SH-SY5Y (cell line): Measurements from ENCODE around the gene DLG4.

Source experiments
- GATA2 ChIP-seq: IDR thresholded peaks from 2 replicates; pipeline ENCODE4 v1.6.1; 2011; ENCODE audit warnings: mild to moderate bottlenecking, low read depth, low read length
- GATA3 ChIP-seq: IDR thresholded peaks from 2 replicates; pipeline ENCODE4 v1.6.1; 2011; ENCODE audit warnings: low read depth, mild to moderate bottlenecking, low read length, moderate library complexity

DLG4 gene

GRCh38 chr17:7217113-7217987 is 2.3 kb downstream of the DLG4 start:
- TF ChIP-seq GATA2 = no peak
- TF ChIP-seq GATA3 = no peak

DNA sequence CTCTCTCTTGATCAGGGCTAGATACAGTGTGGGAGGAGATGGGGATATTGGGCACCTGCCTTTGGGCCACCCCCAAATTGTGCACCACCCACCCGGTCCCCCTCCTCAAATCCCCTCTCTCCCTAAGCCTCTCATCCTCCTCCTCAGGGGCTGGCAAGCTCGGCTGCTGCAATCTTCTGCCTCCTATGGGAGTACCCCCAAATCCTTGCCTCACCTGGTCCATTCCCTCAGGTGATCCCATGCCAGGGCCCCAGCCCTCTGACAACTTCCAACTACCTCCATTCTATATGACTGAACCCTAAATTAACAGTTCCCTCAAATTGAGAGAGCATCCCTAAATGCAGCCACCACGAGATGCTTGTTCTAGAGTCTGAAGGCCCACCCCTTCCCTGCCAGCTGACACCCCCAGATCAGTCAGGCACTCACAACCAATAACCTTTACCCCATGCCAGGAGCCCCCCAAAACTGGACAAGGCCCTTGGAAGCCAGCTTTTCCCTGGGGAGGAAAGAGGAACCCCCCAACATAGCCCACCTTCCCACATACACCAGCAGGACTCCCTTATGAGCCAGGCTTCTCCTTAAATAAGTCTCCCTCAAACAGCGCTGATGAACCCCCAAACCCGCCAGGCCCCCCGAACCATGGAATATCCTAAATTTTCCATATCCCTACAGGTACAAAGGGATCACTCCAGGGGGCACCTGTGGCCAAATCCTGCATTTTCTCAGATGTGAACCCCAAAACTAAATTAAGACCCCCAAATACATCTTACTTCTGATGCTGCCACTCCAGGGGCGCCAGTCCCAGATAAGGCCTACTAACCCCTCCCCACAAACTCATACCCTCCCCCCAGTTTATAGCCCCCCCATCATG is 3.2 kb downstream of the DLG4 start:
- TF ChIP-seq GATA3 (no peak), GATA2 (no peak)

GRCh38 chr17:7215652-7216180 is 3.9 kb downstream of the DLG4 start:
- no peak for TF ChIP-seq GATA3
- no peak for TF ChIP-seq GATA2

GRCh38 chr17:7215136-7215638 is 4.4 kb downstream of the DLG4 start:
- TF ChIP-seq GATA3 (no peak), GATA2 (no peak)

DNA sequence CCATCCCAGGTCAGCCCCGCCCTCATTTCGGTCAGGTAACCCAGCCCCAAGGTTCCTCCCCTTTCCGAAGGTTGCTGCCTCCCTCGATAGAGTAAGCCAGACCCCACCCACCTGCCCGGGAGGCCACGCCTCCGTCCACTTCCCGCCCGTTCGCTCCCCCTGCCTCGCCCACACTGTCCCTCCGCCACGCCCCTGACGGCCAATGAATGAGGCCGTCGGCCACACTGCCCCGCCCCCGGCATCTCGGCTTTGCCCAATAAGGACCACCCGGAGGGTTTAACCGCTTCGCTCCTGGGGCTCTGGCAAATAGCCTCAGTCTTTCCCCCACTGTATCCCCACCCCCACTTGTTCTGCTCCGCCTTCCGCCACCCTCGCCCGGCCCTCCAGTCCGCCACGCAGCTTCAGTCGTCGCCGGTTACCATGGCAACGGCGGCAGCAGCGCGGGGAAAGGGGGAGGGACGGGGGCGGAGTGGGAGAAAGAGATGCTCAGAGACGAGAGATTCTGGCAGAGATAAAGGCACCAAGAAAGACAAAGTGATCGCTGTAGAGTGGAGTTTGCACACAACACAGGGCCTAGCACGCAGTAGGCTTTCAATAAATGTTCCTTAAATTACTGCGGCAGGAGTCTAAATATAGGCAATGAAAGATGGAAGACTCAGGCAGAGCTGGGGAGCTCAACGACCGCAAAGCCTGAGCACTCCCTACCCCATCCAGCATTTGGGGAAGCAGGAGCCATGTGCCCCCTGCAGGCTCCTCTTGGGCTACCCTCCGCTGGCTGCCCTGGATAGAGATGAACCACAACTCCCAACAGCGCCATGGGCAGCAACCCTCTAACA is 5.1 kb downstream of the DLG4 start:
- TF ChIP-seq GATA2 = peak; percentile 91
- TF ChIP-seq GATA3 = no peak

DNA sequence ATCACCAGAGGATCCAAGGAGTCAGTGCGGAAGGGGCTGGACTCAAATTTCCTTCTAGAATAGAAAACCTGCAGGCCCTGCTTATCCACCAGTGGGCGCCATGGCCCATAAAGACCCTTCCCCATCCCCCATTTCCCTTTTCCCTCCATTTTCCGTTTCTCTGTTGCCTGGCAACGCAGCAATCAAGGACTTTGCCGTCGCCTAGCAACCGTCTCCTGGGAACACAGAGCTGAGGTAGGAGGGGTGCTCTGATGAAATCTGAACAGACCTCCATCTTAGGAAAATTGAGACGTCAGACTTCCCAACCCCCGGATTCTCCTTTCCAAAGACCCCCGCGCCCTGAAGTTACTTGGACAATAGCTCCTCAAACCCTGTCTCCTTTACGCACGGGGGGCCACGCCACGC is 5.7 kb downstream of the DLG4 start:
- TF ChIP-seq GATA2 = peak; percentile 28; the same call in 1 of the 2 replicates
- no peak for TF ChIP-seq GATA3

DNA sequence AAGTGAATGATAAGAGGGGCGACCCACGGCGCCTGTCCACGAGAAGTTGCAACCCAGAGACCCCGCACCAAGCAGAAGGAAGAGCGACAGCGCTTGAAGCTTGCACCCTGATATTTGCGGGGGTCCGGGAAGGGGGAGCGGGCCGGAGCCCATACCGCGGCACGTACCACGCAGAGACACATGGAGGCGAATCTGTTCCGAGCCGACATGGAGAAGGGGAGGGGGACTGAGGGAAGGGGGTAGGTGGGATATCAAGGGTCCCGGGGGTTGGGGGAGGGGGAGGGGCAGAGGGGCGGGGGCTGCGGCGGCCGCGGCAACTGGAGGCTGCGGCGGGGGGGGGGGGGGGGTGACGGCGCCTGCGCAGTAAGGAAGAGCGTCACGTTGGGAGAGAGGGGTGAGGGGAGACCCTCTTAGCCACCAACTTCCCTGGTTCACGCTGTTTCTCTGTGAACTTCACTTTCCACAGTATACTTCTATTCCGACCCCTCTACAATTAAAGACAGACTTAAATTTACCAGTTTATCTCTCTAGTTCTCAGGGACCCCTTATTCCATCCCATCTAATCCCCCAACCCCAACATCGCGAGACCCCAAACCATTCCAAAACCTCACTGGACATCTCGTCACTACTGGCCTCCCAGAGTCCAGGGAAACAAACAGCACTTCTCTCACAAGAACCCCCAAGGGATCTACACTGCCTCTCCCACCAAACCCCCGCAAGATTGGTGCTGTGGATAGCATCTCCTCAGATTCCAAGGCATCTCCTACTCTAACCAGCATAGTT is 8.0 kb downstream of the DLG4 start:
- TF ChIP-seq GATA2 (no peak), GATA3 (no peak)

DNA sequence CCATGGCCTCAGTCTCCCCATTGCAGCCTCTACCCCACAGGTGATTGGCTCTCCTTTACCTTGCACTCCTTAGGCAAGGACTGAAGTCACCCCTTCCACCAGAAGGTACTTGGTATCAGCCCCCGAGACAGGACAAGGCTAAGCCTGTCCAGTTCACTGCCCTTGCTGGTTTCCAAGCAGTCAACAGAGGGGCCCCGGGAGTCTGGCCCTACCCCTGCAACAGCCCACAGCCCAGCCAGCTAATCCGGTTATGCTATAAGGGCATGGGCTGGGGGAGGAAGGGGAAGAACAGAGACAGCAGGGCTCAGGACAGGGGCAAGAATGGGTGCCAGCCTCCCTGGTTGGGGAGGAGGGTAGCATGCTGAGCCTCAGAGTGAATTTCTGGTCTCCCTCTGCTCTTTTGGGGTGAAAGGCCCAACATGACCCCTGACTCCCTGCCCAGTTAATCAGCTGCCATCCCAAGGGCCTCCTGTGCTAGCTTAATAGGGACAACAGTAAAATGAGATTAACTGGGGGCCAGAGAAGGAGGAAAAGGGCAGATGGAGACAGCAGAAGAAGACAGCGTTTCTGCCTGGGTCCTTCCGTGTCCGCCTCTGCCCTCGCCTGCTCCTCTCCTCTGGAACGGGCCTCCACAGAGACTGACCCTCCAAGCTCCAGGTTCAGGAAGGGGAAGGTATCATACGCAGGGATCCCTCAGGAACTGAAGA is 10.7 kb downstream of the DLG4 start:
- TF ChIP-seq GATA2 (no peak), GATA3 (no peak)

DNA sequence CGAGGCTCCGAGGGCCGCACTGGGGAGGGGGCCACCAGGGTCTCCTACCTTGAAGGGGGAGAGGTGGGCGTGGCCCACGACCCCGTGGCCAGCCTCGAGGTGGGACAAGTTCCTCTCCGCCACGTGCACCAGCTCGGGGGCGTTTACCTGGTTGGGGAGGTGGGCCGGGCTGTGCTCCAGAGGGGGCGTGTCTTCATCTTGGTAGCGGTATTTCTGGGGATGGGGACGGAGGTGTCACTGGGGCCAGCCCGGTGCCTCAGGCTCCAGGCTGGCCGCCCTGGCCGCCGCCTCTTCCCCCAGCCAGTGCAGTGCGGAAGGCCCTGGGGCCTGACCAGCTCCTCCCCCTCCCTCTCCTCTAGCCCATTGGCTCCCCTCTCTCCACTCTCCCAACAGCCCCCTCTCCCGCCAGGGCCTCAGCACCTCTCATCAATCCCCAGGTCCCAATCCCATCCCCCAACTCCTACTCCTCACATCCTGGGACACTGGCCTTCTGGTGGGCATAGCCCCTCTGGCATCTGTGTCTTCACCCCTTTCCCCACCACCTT is 11.5 kb downstream of the DLG4 start:
- TF ChIP-seq GATA3 (no peak), GATA2 (no peak)

DNA sequence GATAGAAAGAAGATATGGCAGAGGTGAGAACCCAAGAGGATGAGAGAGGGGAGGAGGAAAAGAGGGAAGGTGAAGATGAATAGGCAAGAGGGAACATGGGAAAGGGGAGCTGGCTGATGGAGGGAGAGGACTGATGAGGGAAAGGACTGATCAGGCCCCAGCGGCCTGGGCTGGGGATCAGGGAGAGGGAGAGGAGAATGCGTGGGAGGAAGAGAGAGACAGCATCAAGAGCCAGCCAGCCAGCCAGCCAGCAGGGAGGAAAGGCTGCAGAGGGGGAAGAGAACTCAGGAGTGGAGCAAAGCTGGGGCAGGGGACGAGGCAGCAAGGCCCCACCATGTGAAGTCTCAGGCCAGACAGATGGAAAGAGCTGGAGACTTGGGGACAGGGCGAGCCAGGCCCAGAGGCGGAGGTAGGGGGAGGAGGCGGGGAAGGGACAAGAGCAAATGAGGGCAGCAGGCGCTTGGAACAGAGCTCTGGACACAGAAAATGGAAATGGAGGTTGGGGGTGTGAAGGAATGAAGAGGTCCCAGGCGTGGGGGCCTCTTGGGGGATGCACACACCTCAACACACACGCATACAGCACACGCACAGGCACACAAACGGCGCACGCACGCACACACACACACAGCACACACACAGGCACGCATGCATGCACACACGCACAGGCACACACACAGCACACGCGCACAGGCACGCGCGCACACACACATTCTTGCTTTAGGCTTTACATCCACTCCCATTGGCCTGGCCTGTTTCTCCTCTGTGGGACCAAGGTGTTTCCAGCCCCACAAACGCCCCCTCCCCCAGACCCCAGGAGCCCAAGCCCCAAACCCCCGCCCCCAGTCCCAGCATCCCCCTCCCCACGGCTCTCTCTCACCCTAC is 12.3 kb downstream of the DLG4 start:
- TF ChIP-seq GATA3 (no peak), GATA2 (no peak)

DNA sequence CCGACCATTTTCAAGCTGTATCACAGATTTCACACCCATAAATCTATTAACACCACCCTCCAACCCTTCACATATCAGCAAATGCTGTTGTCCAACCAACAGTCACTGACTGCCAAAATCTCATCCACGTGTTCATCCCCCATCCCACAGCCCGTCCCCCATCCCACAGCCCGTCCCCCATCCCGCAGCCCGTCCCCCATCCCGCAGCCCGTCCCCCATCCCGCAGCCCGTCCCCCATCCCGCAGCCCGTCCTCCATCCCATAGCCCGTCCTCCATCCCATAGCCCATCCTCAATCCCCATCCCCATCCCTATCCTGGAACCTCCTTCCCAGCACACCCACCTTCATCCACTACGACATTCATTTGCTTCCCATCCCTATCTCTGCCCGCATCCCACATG is 14.1 kb downstream of the DLG4 start:
- TF ChIP-seq GATA2 (no peak), GATA3 (no peak)
